ENCODE data around the gene HRH2. TPM values are rescaled to one million over a fixed set of nuclear protein-coding genes. Genes with fewer than 3 reads are reported as not detected.

HRH2 gene
- total RNA-seq, 1 donor from 2014 or later: 2.9 TPM

- H3K9me3 Mint-ChIP-seq: no peaks in the 10 kb centered on the region
- H3K4me3 Mint-ChIP-seq: no peak overlapping the region
- no peak for DNase-seq (ENCODE audit: extremely low spot score, unreplicated experiment)
- no peaks in the 10 kb centered on the region for H3K36me3 Mint-ChIP-seq
- no peak for TF ChIP-seq CTCF (conservative IDR thresholded peaks at IDR 0.05)
- no peak overlapping the region for H3K27ac Mint-ChIP-seq
- peaks cover 56% of the 10 kb centered on the region for H3K27me3 Mint-ChIP-seq
- no peaks in the 10 kb centered on the region for H3K4me1 Mint-ChIP-seq (ENCODE audit: unreplicated experiment)
These were observed 5.6 kb downstream of the HRH2 start for GRCh38 chr5:175663186-175664184.

GRCh38 chr5:175664723-175665122 is 6.9 kb downstream of the HRH2 start:
- Mint-ChIP-seq H3K4me1 (ENCODE audit: unreplicated experiment) (no peaks in the 10 kb centered on the region), H3K27me3 (peaks cover 44% of the 10 kb centered on the region), H3K9me3 (no peaks in the 10 kb centered on the region), H3K27ac (no peak overlapping the region), H3K4me3 (no peak overlapping the region), H3K36me3 (no peaks in the 10 kb centered on the region)
- DNase-seq (ENCODE audit: extremely low spot score, unreplicated experiment): no peak
- no peak for TF ChIP-seq CTCF (conservative IDR thresholded peaks at IDR 0.05)

GRCh38 chr5:175666216-175666615 is 8.3 kb downstream of the HRH2 start:
- H3K4me1 Mint-ChIP-seq (ENCODE audit: unreplicated experiment): no peaks in the 10 kb centered on the region
- DNase-seq (ENCODE audit: extremely low spot score, unreplicated experiment): no peak
- H3K27me3 Mint-ChIP-seq: peaks cover 37% of the 10 kb centered on the region
- no peaks in the 10 kb centered on the region for H3K9me3 Mint-ChIP-seq
- H3K4me3 Mint-ChIP-seq: no peak overlapping the region
- no peak for TF ChIP-seq CTCF (conservative IDR thresholded peaks at IDR 0.05)
- no peaks in the 10 kb centered on the region for H3K36me3 Mint-ChIP-seq
- no peak overlapping the region for H3K27ac Mint-ChIP-seq

- Mint-ChIP-seq H3K27me3 (peaks cover 36% of the 10 kb centered on the region), H3K36me3 (no peaks in the 10 kb centered on the region), H3K27ac (no peak overlapping the region), H3K4me1 (ENCODE audit: unreplicated experiment) (no peaks in the 10 kb centered on the region), H3K4me3 (no peak overlapping the region), H3K9me3 (no peaks in the 10 kb centered on the region)
- DNase-seq (ENCODE audit: extremely low spot score, unreplicated experiment): no peak
- no peak for TF ChIP-seq CTCF (conservative IDR thresholded peaks at IDR 0.05)
These were observed 10.1 kb downstream of the HRH2 start for GRCh38 chr5:175668006-175668405.

- Mint-ChIP-seq H3K9me3 (no peaks in the 10 kb centered on the region), H3K4me1 (ENCODE audit: unreplicated experiment) (no peaks in the 10 kb centered on the region), H3K36me3 (no peaks in the 10 kb centered on the region), H3K4me3 (no peak overlapping the region), H3K27ac (no peak overlapping the region), H3K27me3 (peaks cover 33% of the 10 kb centered on the region)
- no peak for TF ChIP-seq CTCF (conservative IDR thresholded peaks at IDR 0.05)
- no peak for DNase-seq (ENCODE audit: extremely low spot score, unreplicated experiment)
These were observed 12.5 kb downstream of the HRH2 start for GRCh38 chr5:175670372-175670771.
